Spleen (tissue), 7 donors: ENCODE measurements around the gene TIPRL.

Experiments used
- CTCF ChIP-seq, 11 experiments: fragments of 200-600 bp in 7 of 11; fragments of 450-650 bp in 4 of 11; sonication (generic) in 4 of 11; IDR thresholded peaks in 8 of 11; conservative IDR thresholded peaks in 3 of 11; 1 replicate in 7 of 11; 2 replicates in 4 of 11; pipeline versions ENCODE4 v1.4.0 to v1.8.0; 2016 to 2021; ENCODE audit warnings: antibody characterized with exemption in 11 of 11, inconsistent platforms in 4 of 11, mild to moderate bottlenecking in 1 of 11
- POLR2A ChIP-seq, 3 donors: fragments of 450-650 bp; IDR thresholded peaks; one replicate each; pipeline ENCODE4 v1.5.1; 2017; ENCODE audit warnings: antibody characterized with exemption in 3 of 3, mild to moderate bottlenecking in 1 of 3
- POLR2AphosphoS5 ChIP-seq, 3 donors: sonication (generic); formaldehyde crosslinking; IDR thresholded peaks; one replicate each; pipeline ENCODE4 v1.5.1; 2017; ENCODE audit warnings: antibody characterized with exemption in 3 of 3
- donor health status: DM: no; HTN: no; CAD: no; lungs with moderate emphysema.
- donor health status: DM: no; HTN: no; CAD: no.
- donor health status: DM: no; HTN: no; CAD: no.

- TF ChIP-seq POLR2A (IDR thresholded peaks at IDR 0.05) (no peak), CTCF (IDR thresholded peaks at IDR 0.05 in 8 of 11, conservative IDR thresholded peaks at IDR 0.05 in 3 of 11) (no peak), POLR2AphosphoS5 (IDR thresholded peaks at IDR 0.05) (no peak)
These were observed 41.7 kb downstream of the TIPRL start for GRCh38 chr1:168220470-168220871.
